Measurements from ENCODE around the gene MFN2.

GRCh38 chr1:12040457-12041051 is 60.3 kb downstream of the MFN2 start:
- TF ChIP-seq POLR2A (IDR thresholded peaks at IDR 0.05; ENCODE audit: low read length) (no peak), GATA1 (IDR thresholded peaks at IDR 0.05; ENCODE audit: low read depth, low read length) (no peak)

Data from erythroblast (primary cell).